HEK293T (cell line): Measurements from ENCODE around the gene SLC29A1.

Source experiments
- CTCF ChIA-PET: fragments of 350-600 bp; formaldehyde crosslinking; extraction: SDS; loops from one replicate; lab custom pipeline; 2021; ENCODE audit warnings: antibody characterized with exemption, inconsistent platforms; lab: Yijun Ruan, JAX
- POLR2A ChIA-PET: fragments of 350-600 bp; formaldehyde crosslinking; extraction: SDS; loops from one replicate; lab custom pipeline; 2020; ENCODE audit warnings: antibody characterized with exemption, inconsistent platforms; lab: Yijun Ruan, JAX
- DNase-seq: peaks from one replicate; pipeline ENCODE4 v3.0.0; 2012; ENCODE audit warnings: mixed read lengths; ENCODE audit errors: extremely low spot score
- ARNT ChIP-seq: fragments of 450-650 bp; IDR thresholded peaks from 2 replicates; pipeline ENCODE4 v1.6.1; 2017; ENCODE audit warnings: mild to moderate bottlenecking
- BHLHE40 ChIP-seq: fragments of 450-650 bp; IDR thresholded peaks from 2 replicates; pipeline ENCODE4 v1.6.1; 2016; ENCODE audit warnings: mild to moderate bottlenecking, moderate library complexity, borderline replicate concordance
- CTBP1 ChIP-seq: fragments of 450-650 bp; IDR thresholded peaks from 2 replicates; pipeline ENCODE4 v1.6.1; 2016; ENCODE audit warnings: borderline replicate concordance
- ELF4 ChIP-seq: fragments of 450-650 bp; IDR thresholded peaks from 2 replicates; pipeline ENCODE4 v1.6.1; 2017; ENCODE audit warnings: antibody characterized with exemption
- FOXA1 ChIP-seq: fragments of 450-650 bp; IDR thresholded peaks from 2 replicates; pipeline ENCODE4 v1.6.1; 2016; ENCODE audit warnings: mild to moderate bottlenecking
- FOXK2 ChIP-seq: fragments of 450-650 bp; IDR thresholded peaks from 2 replicates; pipeline ENCODE4 v1.6.1; 2016; ENCODE audit warnings: mild to moderate bottlenecking
- FOXM1 ChIP-seq: fragments of 450-650 bp; IDR thresholded peaks from 2 replicates; pipeline ENCODE4 v1.6.1; 2017; ENCODE audit warnings: mild to moderate bottlenecking, borderline replicate concordance
- HDGF ChIP-seq: fragments of 450-650 bp; IDR thresholded peaks from 2 replicates; pipeline ENCODE4 v1.6.1; 2017; ENCODE audit warnings: antibody characterized with exemption, borderline replicate concordance
- L3MBTL2 ChIP-seq: fragments of 450-650 bp; conservative IDR thresholded peaks from 2 replicates; pipeline ENCODE4 v1.6.1; 2016; ENCODE audit warnings: mild to moderate bottlenecking
- LEF1 ChIP-seq: fragments of 450-650 bp; IDR thresholded peaks from 2 replicates; pipeline ENCODE4 v1.6.1; 2017; ENCODE audit warnings: mild to moderate bottlenecking, borderline replicate concordance
- NFRKB ChIP-seq: fragments of 450-650 bp; IDR thresholded peaks from 2 replicates; pipeline ENCODE4 v1.6.1; 2016; ENCODE audit warnings: mild to moderate bottlenecking, moderate library complexity
- SP1 ChIP-seq: fragments of 450-650 bp; IDR thresholded peaks from 2 replicates; pipeline ENCODE4 v1.6.1; 2017
- SUZ12 ChIP-seq: fragments of 450-650 bp; IDR thresholded peaks from 2 replicates; pipeline ENCODE4 v1.6.1; 2016; ENCODE audit warnings: mild to moderate bottlenecking
- TARDBP ChIP-seq: fragments of 450-650 bp; IDR thresholded peaks from 2 replicates; pipeline ENCODE4 v1.6.1; 2016
- ZNF384 ChIP-seq: fragments of 450-650 bp; IDR thresholded peaks from 2 replicates; pipeline ENCODE4 v1.6.1; 2016
- TF ChIP-seq, protein P1 (sequence below): fragments of 450-650 bp; IDR thresholded peaks from 2 replicates; pipeline ENCODE4 v1.6.1; 2016

SLC29A1 gene

DNA sequence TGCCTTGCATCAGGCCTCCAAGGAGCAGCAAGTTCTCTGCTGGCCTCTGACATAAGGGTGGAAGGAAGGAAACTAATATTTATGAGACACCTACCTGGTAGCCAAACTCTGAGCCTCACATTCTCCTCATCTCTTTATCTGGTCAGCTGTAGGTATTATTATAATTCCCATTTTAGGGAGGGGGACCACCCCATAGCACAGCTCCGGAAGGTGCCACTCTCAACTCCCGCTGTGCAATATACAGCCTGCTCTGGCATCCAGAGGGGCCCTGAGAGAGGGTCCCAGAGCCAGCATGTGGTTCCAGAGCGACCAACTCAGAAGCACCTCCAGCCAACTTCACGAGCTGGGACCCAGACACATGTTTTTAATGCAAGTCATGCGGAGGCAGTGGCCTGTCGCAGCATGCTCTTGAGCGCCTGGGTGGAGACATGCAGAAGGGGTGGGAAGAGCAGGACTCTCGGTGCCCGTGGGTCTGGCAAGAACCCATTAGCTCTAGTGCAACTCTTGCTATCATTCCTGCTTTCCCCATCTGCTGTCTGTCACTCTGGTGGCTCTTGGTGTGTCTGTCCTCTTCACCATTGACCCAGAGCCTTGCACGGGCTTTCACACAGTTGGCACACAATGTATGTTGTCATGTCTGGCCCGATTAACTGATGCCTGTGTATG, 21.6 kb upstream of the SLC29A1 start:
- no peak for DNase-seq
- TF ChIP-seq SUZ12 (no peak), NFRKB (no peak), LEF1 (no peak), FOXK2 (no peak), HDGF (no peak), ARNT (no peak), FOXM1 (no peak), ZNF384 (no peak), FOXA1 (no peak), CTBP1 (no peak), BHLHE40 (no peak)
- CTCF ChIA-PET: interaction anchor here (0.6 to 0.7 kb wide), 2 partner anchors 33 to 704 kb away, joined by 3 read pairs; no protein-coding TSS in a partner anchor
- POLR2A ChIA-PET: interaction anchor here (0.9 kb wide), 1 partner anchor 45 kb away, joined by 3 read pairs; the partner anchor contains the start of gene HSP90AB1

- TF ChIP-seq BHLHE40: no peak
- TF ChIP-seq NFRKB: no peak
- TF ChIP-seq ZNF384: no peak
- TF ChIP-seq LEF1: no peak
- TF ChIP-seq, protein P1, sequence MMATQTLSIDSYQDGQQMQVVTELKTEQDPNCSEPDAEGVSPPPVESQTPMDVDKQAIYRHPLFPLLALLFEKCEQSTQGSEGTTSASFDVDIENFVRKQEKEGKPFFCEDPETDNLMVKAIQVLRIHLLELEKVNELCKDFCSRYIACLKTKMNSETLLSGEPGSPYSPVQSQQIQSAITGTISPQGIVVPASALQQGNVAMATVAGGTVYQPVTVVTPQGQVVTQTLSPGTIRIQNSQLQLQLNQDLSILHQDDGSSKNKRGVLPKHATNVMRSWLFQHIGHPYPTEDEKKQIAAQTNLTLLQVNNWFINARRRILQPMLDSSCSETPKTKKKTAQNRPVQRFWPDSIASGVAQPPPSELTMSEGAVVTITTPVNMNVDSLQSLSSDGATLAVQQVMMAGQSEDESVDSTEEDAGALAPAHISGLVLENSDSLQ: no peak
- POLR2A ChIA-PET: interaction anchor here (0.9 kb wide), 1 partner anchor 44 kb away, joined by 3 read pairs; the partner anchor contains the start of gene HSP90AB1
- CTCF ChIA-PET: no interaction called here
- DNase-seq: no peak
Observed at GRCh38 chr6:44202332-44202971, 20.9 kb upstream of the SLC29A1 start.

DNA sequence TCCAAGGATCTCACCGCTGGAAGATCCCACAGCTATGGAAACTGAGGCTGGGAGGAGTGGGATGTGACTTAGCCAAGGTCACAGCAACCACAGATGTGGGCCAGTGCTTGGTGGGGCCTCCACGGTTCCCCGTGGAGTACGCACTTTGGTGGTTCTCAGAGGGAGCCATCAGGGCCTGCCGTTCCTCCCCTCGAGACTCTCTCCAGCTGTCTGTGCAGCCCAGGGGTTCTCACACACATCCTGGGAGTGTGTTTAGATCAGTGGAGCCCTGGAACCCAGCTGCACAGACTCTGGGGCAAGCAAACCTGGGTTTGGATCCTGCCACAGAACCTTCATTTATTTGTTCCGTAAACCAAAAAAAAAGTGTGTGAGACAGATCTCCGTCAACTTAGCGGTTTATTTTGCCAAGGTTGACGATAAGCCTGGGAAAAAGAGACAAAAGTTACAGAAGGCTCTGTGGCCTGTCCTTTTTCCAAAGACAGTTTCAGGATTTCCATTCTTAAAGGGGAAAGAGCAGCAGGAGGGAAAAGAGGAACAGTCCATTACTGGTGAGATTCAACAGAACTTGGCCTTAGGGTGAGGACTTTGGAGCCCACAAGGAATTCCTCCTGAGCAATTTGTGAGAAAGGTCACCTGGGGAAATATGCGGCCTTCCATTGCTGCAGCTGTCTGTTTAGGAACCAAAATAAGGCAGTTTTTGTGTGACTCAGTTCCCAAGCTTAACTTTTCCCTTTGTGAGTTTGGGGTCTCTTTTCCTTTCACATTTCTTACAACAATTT, 20.2 kb upstream of the SLC29A1 start:
- ChIA-PET POLR2A (interaction anchor here (0.9 kb wide), 1 partner anchor 44 kb away, joined by 3 read pairs; the partner anchor contains the start of gene HSP90AB1), CTCF (no interaction called here)
- no peak for TF ChIP-seq FOXM1
- no peak for TF ChIP-seq HDGF
- TF ChIP-seq CTBP1: no peak
- TF ChIP-seq NFRKB: no peak
- TF ChIP-seq SP1: no peak
- TF ChIP-seq LEF1: no peak
- TF ChIP-seq FOXA1: no peak
- no peak for TF ChIP-seq ELF4
- TF ChIP-seq FOXK2: no peak
- no peak for TF ChIP-seq SUZ12
- TF ChIP-seq BHLHE40: no peak
- no peak for TF ChIP-seq TARDBP
- TF ChIP-seq ARNT: no peak
- TF ChIP-seq, protein P1: no peak
- no peak for TF ChIP-seq ZNF384
- no peak for TF ChIP-seq L3MBTL2
- no peak for DNase-seq

- ChIA-PET CTCF (no interaction called here), POLR2A (no interaction called here)
- no peak for DNase-seq
- TF ChIP-seq ZNF384 (no peak), ARNT (no peak), FOXM1 (no peak)
- TF ChIP-seq, protein P1: no peak
Observed at GRCh38 chr6:44203955-44204354, 19.4 kb upstream of the SLC29A1 start.

DNA sequence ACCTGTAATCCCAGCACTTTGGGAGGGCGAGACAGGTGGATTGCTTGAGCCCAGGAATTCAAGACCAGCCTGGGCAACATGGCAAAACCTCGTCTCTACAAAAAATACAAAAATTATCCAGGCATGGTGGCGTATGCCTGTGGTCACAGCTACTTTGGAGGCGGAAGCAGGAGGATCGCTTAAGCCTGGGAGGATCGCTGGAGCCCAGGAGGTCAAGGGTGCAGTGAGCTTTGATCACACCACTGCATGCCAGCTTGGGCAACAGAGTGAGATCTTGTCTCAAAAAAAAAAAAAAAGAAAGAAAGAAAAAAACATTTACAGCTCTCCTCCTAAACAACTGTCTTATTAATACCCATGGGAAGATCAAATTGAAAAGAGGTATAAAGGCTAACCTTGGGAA, 15.4 kb upstream of the SLC29A1 start:
- CTCF ChIA-PET: interaction anchor here (0.7 to 0.8 kb wide), 2 partner anchors 45 to 56 kb away, joined by 3 read pairs; no protein-coding TSS in a partner anchor
- TF ChIP-seq BHLHE40 (no peak), ZNF384 (no peak), LEF1 (no peak), NFRKB (no peak), TARDBP (no peak), FOXA1 (no peak), HDGF (no peak), SP1 (no peak), FOXK2 (no peak), L3MBTL2 (no peak), FOXM1 (no peak), ELF4 (no peak), SUZ12 (no peak)
- TF ChIP-seq, protein P1: no peak
- no peak for DNase-seq
- POLR2A ChIA-PET: no interaction called here
